Panc1 (cell line): ENCODE measurements around the gene PRPF40A.

Source experiments
- REST ChIP-seq, 2 experiments: IDR thresholded peaks; 2 replicates each; pipeline ENCODE4 v1.6.1; 2011 to 2012; ENCODE audit warnings: low read depth in 2 of 2, control low read depth in 1 of 2, low read length in 1 of 2, mild to moderate bottlenecking in 1 of 2, moderate library complexity in 1 of 2; ENCODE audit not compliant: insufficient read depth in 1 of 2
- TF ChIP-seq, protein P1 (sequence below): fragments of 450-650 bp; IDR thresholded peaks from 2 replicates; pipeline ENCODE4 v1.5.1; 2017; ENCODE audit warnings: mild to moderate bottlenecking

DNA sequence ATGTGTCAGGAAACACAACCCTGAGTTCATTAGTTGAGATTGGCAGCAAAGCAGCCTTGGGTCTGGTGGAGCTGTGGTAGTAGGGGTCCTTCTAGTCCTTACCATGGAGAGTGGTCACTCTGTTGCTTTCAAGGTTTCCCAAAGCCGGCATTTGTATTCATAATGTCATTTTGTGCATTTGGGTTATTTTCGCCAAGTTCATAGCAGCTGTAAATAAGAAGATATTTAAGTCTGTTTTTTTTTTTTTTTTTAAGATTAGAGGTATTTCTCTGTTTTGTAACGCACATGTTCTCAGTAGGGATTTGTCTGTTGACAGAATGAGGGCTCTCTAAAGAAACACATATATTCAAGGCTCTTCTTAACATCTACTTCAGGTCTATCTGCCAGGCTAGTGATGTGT is 114.1 kb downstream of the PRPF40A start:
- TF ChIP-seq, protein P1, sequence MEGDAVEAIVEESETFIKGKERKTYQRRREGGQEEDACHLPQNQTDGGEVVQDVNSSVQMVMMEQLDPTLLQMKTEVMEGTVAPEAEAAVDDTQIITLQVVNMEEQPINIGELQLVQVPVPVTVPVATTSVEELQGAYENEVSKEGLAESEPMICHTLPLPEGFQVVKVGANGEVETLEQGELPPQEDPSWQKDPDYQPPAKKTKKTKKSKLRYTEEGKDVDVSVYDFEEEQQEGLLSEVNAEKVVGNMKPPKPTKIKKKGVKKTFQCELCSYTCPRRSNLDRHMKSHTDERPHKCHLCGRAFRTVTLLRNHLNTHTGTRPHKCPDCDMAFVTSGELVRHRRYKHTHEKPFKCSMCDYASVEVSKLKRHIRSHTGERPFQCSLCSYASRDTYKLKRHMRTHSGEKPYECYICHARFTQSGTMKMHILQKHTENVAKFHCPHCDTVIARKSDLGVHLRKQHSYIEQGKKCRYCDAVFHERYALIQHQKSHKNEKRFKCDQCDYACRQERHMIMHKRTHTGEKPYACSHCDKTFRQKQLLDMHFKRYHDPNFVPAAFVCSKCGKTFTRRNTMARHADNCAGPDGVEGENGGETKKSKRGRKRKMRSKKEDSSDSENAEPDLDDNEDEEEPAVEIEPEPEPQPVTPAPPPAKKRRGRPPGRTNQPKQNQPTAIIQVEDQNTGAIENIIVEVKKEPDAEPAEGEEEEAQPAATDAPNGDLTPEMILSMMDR, result no peak
- no peak for TF ChIP-seq REST (IDR thresholded peaks at IDR 0.05; ENCODE audit: insufficient read depth in 1 of 2, low read depth in 2 of 2, low read length in 1 of 2)
